GM18526 (cell line): ENCODE results near the gene WDR72.

ENCODE experiments used
- POLR2A ChIP-seq: IDR thresholded peaks from 3 replicates; pipeline ENCODE4 v1.6.1; 2011; ENCODE audit not compliant: insufficient read length; ENCODE audit errors: extremely low read depth

WDR72 gene

GRCh38 chr15:53759411-53759931, at the start of gene WDR72:
TSS of gene WDR72 (minus strand) at chr15:53759663. CDS start at chr15:53733149, 26,514 bp downstream.
- no peak for TF ChIP-seq POLR2A

DNA sequence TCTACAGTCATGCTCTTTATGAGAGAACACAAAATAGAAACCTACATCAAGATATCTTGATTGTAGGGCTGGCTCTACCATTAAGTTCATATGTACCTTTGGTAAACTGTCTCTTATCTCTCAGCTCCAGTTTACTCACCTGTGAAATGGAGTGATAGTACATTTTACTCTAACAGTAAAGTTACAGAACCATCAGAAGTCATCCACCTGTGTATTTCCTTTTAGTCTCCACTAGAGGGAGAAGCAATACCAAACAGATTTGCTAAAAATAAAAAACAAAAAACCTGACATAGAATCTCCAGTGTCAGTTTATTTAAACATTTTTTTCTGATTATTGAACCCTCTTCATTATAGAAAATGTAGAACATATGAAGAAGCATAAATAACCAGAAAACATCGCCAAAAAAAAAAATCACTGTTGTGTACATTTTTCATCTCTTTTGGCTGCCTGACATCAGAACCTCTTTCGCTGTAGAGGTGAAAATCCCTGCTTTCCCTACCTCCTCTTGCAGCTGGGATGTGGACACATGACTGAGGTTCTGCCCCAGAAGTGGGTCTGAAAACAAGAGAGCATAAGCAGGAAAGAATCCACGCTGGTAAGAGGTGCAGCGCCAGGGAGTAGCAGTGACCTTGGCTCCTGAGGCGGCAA, 48.7 kb upstream of the WDR72 start:
- TF ChIP-seq POLR2A: no peak

DNA sequence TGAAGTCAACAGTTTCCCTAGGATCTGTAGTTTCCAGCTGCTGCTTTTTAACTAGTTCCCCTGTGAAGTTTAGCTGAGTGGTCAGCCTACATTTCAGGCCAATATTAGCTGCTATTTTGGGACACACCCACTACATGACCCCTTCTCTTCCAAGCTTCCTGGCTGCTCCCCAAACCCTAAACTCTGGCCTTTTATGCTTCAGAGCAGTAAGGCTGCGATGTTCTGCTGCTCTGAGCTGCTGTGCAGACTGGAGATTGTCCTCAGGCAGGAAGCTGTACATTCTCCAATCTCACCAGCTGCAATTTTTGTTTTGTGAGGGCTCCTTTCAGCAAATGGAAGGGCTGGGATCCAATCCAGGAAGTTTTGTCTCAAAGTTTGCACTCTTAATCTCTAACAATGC, 48.0 kb upstream of the WDR72 start:
- no peak for TF ChIP-seq POLR2A

GRCh38 chr15:53802672-53803071, 43.2 kb upstream of the WDR72 start:
- no peak for TF ChIP-seq POLR2A

DNA sequence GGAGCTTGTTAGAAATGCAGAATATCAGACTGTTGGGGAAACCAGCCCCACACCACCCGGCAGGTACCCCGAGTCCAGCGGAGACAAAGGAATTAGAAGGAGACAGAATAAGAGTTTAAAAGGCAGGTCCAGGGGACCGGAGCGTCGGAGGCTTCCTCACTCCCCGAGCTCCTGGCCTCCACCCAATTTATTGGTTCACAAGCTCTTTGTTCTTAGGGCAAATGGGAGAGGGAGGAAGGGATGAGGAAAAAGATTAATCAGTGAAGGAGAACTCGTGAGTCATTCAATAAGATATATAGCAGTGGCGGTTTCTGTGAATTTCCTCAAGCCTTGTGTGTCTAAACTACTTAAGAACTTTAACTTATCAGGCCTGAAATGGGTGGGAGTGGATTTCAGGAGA, 32.1 kb upstream of the WDR72 start:
- TF ChIP-seq POLR2A: no peak

- TF ChIP-seq POLR2A: no peak
These were observed 30.4 kb upstream of the WDR72 start for GRCh38 chr15:53789654-53790375.

- no peak for TF ChIP-seq POLR2A
These were observed 26.9 kb upstream of the WDR72 start for GRCh38 chr15:53786401-53786800.

GRCh38 chr15:53762916-53763315, 3.5 kb upstream of the WDR72 start:
- TF ChIP-seq POLR2A: no peak

GRCh38 chr15:53758412-53758811, 1.1 kb downstream of the WDR72 start:
- TF ChIP-seq POLR2A: no peak

- no peak for TF ChIP-seq POLR2A
These were observed 1.6 kb downstream of the WDR72 start for GRCh38 chr15:53757906-53758305.

DNA sequence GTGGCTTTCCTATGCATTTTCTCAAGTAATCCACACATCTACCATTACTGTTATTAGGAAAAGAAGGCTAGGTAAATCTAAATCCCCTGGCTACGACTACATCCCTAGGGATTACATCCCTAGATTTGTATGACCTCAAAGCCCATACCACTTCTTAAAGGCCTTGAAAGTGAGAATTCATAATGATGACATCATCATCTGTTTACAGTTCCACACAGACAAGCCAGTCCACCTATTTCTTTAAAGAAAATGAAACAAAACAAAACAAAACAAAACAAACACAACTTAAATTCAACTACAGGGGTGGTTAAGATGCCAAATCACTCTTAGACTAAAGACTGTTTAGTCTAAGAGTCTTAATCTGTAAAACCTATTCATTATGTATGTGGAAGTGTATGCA, 5.7 kb downstream of the WDR72 start:
- TF ChIP-seq POLR2A: no peak

DNA sequence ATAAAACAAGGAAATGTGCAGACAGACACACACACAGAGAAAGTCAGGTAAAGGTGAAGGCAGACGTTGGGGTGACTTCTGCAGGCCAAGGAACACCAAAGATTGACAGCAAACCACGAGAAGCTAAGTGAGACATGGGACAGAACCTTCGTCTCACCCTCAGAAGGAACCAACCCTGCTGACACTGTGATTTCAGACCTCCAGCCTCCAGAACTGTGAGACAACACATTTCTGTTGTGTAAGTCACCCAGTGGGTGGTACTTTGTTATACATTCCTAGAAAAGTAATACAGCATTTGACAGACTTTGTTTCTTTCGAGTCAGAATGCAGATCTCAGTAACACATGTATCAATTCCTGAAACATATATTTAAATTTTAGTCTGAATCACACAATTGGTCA, 7.1 kb downstream of the WDR72 start:
- TF ChIP-seq POLR2A: no peak

DNA sequence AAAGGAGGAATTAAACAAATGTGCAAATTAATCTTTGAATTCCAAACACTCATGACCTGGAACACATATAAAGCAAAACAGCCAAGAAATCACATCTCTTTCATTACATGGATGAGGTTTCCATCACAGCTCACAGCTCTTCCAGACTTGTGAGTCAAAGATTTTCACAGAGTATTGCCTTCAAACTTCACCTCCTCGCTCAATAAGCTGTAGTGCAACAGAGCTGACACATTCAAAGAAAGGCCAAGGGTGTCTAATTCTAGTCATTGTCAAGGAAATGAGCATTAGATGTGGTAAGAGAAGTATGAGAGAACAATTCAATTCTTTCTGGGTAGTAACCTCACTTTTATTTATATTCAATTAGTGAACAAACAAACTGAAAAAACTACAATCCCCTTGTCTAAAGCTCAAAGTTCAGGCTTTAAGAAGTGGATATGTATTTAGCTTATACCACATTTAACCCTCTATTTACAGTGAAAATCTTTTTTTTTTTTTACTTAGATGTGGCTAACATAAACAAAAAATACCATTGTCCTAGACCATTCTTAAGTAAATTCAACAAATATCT, 11.9 kb downstream of the WDR72 start:
- TF ChIP-seq POLR2A: no peak

GRCh38 chr15:53746101-53746500, 13.4 kb downstream of the WDR72 start:
- no peak for TF ChIP-seq POLR2A

- TF ChIP-seq POLR2A: no peak
These were observed 19.8 kb downstream of the WDR72 start for GRCh38 chr15:53739651-53740050.

DNA sequence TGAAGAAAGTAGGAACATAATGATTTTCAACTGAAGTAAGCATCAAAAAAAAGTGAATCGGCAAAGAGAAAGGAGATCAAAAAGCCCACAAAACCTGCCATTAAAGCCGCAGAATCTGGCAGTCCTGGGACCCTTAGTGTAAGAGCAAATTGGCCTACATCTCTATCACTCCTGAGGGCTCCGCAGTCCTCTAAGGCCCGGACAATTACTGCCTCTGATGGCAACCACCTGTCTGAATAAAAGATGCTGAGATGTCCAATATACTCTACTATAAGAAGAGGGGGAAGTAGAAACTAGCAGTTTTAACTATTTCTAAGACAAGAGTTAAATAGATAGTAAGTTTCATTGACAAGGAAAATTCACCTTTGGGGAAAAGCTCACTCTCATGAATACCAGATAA, 20.3 kb downstream of the WDR72 start:
- TF ChIP-seq POLR2A: no peak
